Measurements from ENCODE around the gene CDYL2.

CDYL2 gene

DNA sequence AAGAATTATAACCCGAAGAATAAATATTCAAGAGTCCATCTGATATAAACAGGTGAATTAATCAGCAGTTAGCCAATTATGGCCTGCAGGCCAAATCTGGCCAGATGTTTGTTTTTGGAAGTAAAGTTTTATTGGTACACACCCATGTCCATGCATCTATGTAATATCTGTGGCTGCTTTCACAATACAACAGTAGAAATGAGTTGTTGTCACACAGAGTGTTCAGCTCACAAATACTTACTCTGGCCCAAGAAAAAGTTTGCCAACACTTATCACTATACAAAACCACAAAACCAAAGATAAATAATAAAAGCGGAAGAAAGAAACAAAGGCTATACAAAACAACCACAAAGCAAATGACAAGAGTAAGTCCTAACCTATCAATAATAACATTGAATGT is 109.4 kb downstream of the CDYL2 start:
- TF ChIP-seq, protein P1, sequence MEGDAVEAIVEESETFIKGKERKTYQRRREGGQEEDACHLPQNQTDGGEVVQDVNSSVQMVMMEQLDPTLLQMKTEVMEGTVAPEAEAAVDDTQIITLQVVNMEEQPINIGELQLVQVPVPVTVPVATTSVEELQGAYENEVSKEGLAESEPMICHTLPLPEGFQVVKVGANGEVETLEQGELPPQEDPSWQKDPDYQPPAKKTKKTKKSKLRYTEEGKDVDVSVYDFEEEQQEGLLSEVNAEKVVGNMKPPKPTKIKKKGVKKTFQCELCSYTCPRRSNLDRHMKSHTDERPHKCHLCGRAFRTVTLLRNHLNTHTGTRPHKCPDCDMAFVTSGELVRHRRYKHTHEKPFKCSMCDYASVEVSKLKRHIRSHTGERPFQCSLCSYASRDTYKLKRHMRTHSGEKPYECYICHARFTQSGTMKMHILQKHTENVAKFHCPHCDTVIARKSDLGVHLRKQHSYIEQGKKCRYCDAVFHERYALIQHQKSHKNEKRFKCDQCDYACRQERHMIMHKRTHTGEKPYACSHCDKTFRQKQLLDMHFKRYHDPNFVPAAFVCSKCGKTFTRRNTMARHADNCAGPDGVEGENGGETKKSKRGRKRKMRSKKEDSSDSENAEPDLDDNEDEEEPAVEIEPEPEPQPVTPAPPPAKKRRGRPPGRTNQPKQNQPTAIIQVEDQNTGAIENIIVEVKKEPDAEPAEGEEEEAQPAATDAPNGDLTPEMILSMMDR (IDR thresholded peaks at IDR 0.05; ENCODE audit: low read depth, low read length) = no peak
- no peak for DNase-seq (ENCODE audit: extremely low read depth, low read depth)

DNA sequence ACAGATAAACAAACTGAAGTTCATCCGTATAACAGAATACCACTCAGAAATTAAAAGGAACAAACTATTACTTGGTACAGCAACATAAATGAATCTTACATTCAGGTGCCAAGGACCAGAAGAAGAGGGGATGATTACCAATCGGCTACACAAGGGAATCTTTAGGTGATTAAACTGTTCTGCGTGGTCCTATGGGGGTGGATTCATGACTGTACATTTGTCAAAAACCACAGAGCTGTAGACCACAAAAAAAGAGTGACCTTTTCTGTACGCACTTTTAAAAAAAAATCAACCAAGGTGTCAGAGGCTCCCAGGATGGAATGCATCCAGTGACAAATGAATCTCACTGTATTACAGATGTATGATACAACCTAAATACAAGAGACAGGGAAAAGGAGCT is 110.8 kb downstream of the CDYL2 start:
- TF ChIP-seq, protein P1 (IDR thresholded peaks at IDR 0.05; ENCODE audit: low read depth, low read length) = no peak
- DNase-seq (ENCODE audit: extremely low read depth, low read depth) = no peak

DNA sequence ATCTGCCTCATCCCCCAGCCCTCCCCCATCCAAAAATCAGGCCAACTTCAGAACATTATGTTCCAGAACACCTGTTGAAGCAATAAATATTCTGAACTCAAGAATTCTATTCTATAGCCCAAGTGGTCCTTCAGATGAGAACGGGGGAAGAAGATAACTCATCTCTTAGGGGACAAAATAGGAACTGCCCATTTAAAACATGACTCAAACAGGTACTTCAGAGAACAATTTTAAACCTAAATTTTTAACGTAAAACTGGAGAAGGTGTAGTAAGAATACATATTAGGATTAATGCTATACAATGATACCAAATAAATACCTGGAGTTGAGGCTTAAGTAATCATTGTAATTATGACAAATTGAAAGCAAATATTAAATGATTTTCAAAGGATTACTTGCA is 112.1 kb downstream of the CDYL2 start:
- TF ChIP-seq, protein P1 (IDR thresholded peaks at IDR 0.05; ENCODE audit: low read depth, low read length) = no peak
- DNase-seq (ENCODE audit: extremely low read depth, low read depth) = no peak

DNA sequence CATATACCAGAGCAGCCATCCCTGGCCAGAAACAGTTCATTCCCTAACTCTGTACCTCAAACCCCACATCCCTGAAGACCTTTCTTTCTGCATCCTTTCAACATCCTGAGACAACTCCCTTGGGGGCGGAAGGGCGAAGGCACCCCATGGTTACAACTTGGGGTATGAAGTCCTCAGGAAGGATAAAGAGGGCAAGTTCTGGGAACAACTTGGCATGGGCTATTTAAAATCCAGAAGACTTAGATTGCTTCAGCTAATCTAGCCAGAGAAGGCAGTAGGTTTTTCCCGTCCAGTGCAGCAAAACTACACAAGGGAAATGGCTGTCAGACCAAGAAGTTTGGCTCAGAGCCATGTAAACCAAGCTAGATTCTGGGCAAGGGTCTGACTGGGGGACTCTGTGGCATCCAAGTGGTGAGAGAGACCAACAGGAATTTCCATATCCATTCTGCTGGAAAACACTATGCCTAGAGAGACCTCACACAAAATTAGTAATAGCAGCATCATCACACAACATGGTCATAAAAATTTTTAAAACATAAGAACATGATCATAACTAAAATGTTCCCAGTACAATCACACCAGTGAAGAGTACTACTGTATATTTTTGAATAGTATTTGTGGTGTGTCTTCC is 113.2 kb downstream of the CDYL2 start:
- TF ChIP-seq, protein P1 (IDR thresholded peaks at IDR 0.05; ENCODE audit: low read depth, low read length) = no peak
- DNase-seq (ENCODE audit: extremely low read depth, low read depth) = no peak

DNA sequence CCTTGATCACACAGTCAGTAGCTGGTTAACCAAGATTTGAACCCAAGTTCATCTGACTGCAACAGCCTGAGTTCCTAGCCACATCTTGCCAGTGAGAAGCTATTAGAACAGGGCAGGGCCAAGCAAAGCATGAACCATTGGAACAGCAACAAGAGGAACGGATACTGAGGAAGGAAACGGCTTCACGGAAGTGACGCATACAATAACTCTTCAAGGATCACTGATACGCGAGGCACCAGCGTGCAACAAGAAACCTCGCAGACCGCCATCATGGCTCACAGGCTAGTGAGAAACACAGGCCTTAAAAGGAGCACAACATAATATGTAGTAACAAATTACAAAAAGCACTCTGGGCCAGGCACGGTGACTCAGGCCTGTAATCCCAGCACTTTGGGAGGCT is 114.9 kb downstream of the CDYL2 start:
- TF ChIP-seq, protein P1 (IDR thresholded peaks at IDR 0.05; ENCODE audit: low read depth, low read length) = no peak
- DNase-seq (ENCODE audit: extremely low read depth, low read depth) = no peak

DNA sequence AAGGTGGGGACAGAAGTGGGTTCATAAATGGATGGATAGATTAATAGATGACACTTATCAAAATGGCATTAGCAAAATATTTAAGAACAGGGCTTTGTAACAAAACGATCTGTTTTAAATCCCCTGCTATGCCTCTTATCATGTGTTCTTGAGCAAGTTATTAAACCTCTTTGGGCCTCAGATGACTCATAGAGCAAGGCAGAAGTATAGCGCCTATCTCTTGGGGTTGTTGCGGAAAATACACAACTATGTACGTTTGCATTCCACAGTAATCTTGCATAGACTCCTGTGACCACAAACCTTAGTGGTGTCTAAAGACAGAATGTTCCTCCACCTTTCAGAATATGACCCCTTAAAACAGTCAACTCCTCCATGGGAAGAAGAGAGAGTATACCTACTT is 116.8 kb downstream of the CDYL2 start:
- no peak for DNase-seq (ENCODE audit: extremely low read depth, low read depth)
- TF ChIP-seq, protein P1 (IDR thresholded peaks at IDR 0.05; ENCODE audit: low read depth, low read length) = no peak

DNA sequence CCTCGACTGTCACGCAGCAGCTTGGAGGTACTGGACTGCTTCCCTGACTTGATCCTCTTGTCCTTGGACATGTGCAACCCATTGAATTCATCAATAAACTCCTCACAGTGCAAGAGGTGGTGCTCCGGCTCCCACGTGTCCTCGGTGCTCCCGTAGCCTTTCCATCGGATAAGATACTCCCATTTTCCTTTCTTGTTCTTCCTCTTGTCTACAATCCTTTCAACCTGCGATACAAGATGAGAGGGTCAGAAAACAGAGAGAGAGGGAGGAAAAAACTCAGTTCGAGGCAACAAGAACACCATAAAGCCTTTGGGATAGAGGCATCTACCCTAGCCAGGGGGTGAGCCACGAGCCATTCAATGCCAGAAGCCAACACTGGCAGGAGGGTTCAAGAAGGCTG is 119.5 kb downstream of the CDYL2 start:
- DNase-seq (ENCODE audit: extremely low read depth, low read depth) = no peak
- TF ChIP-seq, protein P1 (IDR thresholded peaks at IDR 0.05; ENCODE audit: low read depth, low read length) = no peak
